Kidney epithelial cell (primary cell): ENCODE results near the gene TRIM45. TPM values are rescaled to one million over a fixed set of nuclear protein-coding genes. Genes with fewer than 3 reads are reported as not detected.
A peak's percentile ranks its signal among the peaks of the same experiment; 100 is the strongest.
"Not testable (repeated sequence)": the region's sequence is repeated elsewhere in the genome, so short reads cannot be mapped to it uniquely, and the experiment has no call there.

Experiments
- DNase-seq: peaks from one replicate; pipeline ENCODE4 v3.0.0-alpha.2; 2010; ENCODE audit warnings: low read depth
- H3K27me3 ChIP-seq: 2 replicates; pipeline ENCODE4 v1.6.0; 2011; ENCODE audit warnings: low read length; ENCODE audit not compliant: control insufficient read depth, insufficient read depth
- H3K36me3 ChIP-seq: 2 replicates; pipeline ENCODE4 v1.5.1; 2011; ENCODE audit warnings: low read length; ENCODE audit not compliant: control insufficient read depth, insufficient read depth
- H3K4me3 ChIP-seq: 2 replicates; pipeline ENCODE4 v1.5.1; 2011; ENCODE audit warnings: low read depth, mild to moderate bottlenecking, control low read depth, low read length
- CTCF ChIP-seq: IDR thresholded peaks from 2 replicates; pipeline ENCODE4 v1.5.1; 2011; ENCODE audit warnings: mild to moderate bottlenecking, moderate library complexity, low read length, control low read depth, inconsistent platforms; ENCODE audit not compliant: insufficient read depth, poor library complexity, severe bottlenecking
- total RNA-seq: library from RNA; depleted of rRNA; stranded (reverse); fragments of >200 nt; gene quantifications from 2 replicates; pipeline ENCODE4 v1.2.3, GENCODE V29; 2015

The TRIM45 gene
- total RNA-seq, 1 donor from 2014 or later, result 7.4 TPM

DNA sequence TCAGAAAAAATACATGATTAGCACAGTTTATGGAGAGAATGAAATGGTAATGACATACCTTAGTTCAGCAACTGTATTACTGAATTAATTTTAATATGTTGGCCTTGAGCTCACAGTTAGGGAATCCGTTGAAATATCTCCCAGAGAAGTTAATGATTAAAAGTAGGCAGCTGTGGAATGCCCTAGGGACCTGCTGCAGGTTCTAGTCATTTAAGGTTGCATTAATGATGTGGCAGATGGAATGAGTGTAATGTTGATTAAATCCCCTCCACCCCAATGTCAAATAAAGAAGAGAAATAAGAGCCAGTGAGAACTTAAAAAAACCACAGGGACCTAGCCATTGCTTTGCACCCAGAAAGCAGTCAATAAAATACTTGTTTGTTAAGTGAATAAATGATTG is 40.3 kb upstream of the TRIM45 start:
- TF ChIP-seq CTCF, result no peak
- no peaks in the 10 kb centered on the region for H3K27me3 ChIP-seq
- no peak overlapping the region for H3K4me3 ChIP-seq
- no peak for DNase-seq
- no peaks in the 10 kb centered on the region for H3K36me3 ChIP-seq

DNA sequence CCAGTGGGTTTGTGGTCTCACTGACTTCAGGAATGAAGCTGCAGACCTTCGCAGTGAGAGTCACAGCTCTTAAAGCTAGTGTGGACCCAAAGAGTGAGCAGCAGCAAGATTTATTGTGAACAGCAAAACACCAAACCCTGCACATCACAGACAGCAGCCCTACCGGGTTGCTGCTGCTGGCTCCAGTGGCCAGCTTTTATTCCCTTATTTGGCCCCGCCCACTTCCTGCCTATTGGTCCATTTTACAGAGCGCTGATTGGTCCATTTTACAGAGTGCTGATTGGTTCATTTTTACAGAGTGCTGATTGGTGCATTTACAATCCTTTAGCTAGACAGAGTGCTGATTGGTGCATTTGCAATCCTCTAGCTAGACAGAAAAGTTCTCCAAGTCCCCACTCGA is 29.8 kb upstream of the TRIM45 start:
- H3K36me3 ChIP-seq, H3K4me3 ChIP-seq, DNase-seq, H3K27me3 ChIP-seq: not testable (repeated sequence)

- Histone ChIP-seq H3K36me3 (no peaks in the 10 kb centered on the region), H3K27me3 (no peaks in the 10 kb centered on the region), H3K4me3 (no peak overlapping the region)
- TF ChIP-seq CTCF, result no peak
- no peak for DNase-seq
These were observed 28.8 kb upstream of the TRIM45 start for GRCh38 chr1:117150316-117150715.

DNA sequence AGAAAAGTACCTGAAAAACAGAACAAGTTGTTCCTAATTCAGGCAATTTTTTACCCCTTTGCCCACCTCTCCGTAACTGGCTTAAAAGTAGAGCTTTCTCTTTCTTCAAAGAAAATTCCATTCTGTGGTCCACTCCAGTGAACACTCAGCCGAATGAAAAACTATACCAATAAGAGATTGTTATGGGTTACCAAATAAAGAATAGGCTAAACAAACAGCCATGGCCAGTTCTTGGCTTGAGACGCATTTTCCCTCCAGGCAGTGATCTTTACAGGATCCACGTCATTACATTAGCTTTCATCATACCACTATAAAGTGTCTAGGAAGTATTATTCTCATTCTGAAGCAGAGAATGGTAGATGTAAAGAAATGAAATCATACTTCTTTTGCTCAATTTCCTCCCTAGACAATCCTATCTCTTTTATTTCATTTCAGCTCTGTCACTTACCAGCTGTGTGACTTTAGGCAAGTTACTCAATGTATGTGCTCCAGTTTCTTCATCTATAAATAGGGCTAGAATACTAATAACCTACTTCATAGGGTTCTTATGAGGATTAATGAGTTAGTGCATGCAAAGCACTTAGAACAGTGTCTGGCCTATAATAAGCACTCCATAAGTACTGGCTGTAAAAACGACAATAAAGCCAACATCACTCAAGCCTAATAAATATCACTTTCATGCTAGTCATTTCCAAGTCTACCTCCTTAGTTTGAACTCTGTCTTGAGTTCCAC is 26.5 kb upstream of the TRIM45 start:
- no peaks in the 10 kb centered on the region for H3K27me3 ChIP-seq
- TF ChIP-seq CTCF, result no peak
- DNase-seq, result no peak
- H3K4me3 ChIP-seq, result no peak overlapping the region
- no peaks in the 10 kb centered on the region for H3K36me3 ChIP-seq

- no peak for TF ChIP-seq CTCF
- no peak for DNase-seq
- Histone ChIP-seq H3K36me3 (no peaks in the 10 kb centered on the region), H3K4me3 (no peak overlapping the region), H3K27me3 (no peaks in the 10 kb centered on the region)
These were observed 25.8 kb upstream of the TRIM45 start for GRCh38 chr1:117147341-117147831.

GRCh38 chr1:117146575-117147340 is 25.2 kb upstream of the TRIM45 start:
- no peak for TF ChIP-seq CTCF
- no peaks in the 10 kb centered on the region for H3K27me3 ChIP-seq
- peak; percentile 63 for DNase-seq
- no peaks in the 10 kb centered on the region for H3K36me3 ChIP-seq
- H3K4me3 ChIP-seq, result no peak overlapping the region
